Measurements from ENCODE around the gene PAX7. TPM values are rescaled to one million over a fixed set of nuclear protein-coding genes. Genes with fewer than 3 reads are reported as not detected.

The PAX7 gene
- total RNA-seq, 6 experiments from 2014 or later = not detected

- Mint-ChIP-seq H3K4me1 (ENCODE audit: low read depth) (no peaks in the 10 kb centered on the region), H3K36me3 (ENCODE audit: low read depth) (no peaks in the 10 kb centered on the region), H3K27me3 (ENCODE audit: insufficient read depth) (peaks cover 29% of the 10 kb centered on the region), H3K27ac (no peak overlapping the region), H3K4me3 (no peak overlapping the region), H3K9me3 (no peaks in the 10 kb centered on the region)
- no peak for DNase-seq
- TF ChIP-seq CTCF (IDR thresholded peaks at IDR 0.05) = no peak
These were observed 79.4 kb downstream of the PAX7 start for GRCh38 chr1:18710002-18710401.

- no peak overlapping the region for H3K27ac Mint-ChIP-seq
- H3K4me1 Mint-ChIP-seq (ENCODE audit: low read depth) = no peaks in the 10 kb centered on the region
- H3K36me3 Mint-ChIP-seq (ENCODE audit: low read depth) = no peaks in the 10 kb centered on the region
- no peak overlapping the region for H3K4me3 Mint-ChIP-seq
- peaks cover 35% of the 10 kb centered on the region for H3K27me3 Mint-ChIP-seq (ENCODE audit: insufficient read depth)
- no peaks in the 10 kb centered on the region for H3K9me3 Mint-ChIP-seq
- TF ChIP-seq CTCF (IDR thresholded peaks at IDR 0.05) = no peak
- no peak for DNase-seq
These were observed 80.4 kb downstream of the PAX7 start for GRCh38 chr1:18711003-18711402.

GRCh38 chr1:18711536-18712251 lies 81.0 kb downstream of the PAX7 start:
- TF ChIP-seq CTCF (IDR thresholded peaks at IDR 0.05) = no peak
- no peaks in the 10 kb centered on the region for H3K9me3 Mint-ChIP-seq
- H3K4me3 Mint-ChIP-seq = no peak overlapping the region
- H3K27ac Mint-ChIP-seq = no peak overlapping the region
- H3K36me3 Mint-ChIP-seq (ENCODE audit: low read depth) = no peaks in the 10 kb centered on the region
- DNase-seq = no peak
- H3K4me1 Mint-ChIP-seq (ENCODE audit: low read depth) = no peaks in the 10 kb centered on the region
- H3K27me3 Mint-ChIP-seq (ENCODE audit: insufficient read depth) = peaks cover 39% of the 10 kb centered on the region

GRCh38 chr1:18712252-18712600 lies 81.6 kb downstream of the PAX7 start:
- no peaks in the 10 kb centered on the region for H3K36me3 Mint-ChIP-seq (ENCODE audit: low read depth)
- no peak overlapping the region for H3K27ac Mint-ChIP-seq
- H3K4me1 Mint-ChIP-seq (ENCODE audit: low read depth) = no peaks in the 10 kb centered on the region
- TF ChIP-seq CTCF (IDR thresholded peaks at IDR 0.05) = no peak
- no peak for DNase-seq
- peaks cover 37% of the 10 kb centered on the region for H3K27me3 Mint-ChIP-seq (ENCODE audit: insufficient read depth)
- H3K4me3 Mint-ChIP-seq = no peak overlapping the region
- no peaks in the 10 kb centered on the region for H3K9me3 Mint-ChIP-seq

- Mint-ChIP-seq H3K4me1 (ENCODE audit: low read depth) (no peaks in the 10 kb centered on the region), H3K27me3 (ENCODE audit: insufficient read depth) (peaks cover 47% of the 10 kb centered on the region), H3K27ac (no peak overlapping the region), H3K36me3 (ENCODE audit: low read depth) (no peaks in the 10 kb centered on the region), H3K4me3 (no peak overlapping the region), H3K9me3 (no peaks in the 10 kb centered on the region)
- no peak for TF ChIP-seq CTCF (IDR thresholded peaks at IDR 0.05)
- no peak for DNase-seq
These were observed 83.9 kb downstream of the PAX7 start for GRCh38 chr1:18714404-18715175.
